PC-3 (cell line): ENCODE measurements around the gene PLOD2. TPM values are rescaled to one million over a fixed set of nuclear protein-coding genes. Genes with fewer than 3 reads are reported as not detected.

Experiments used
- ATAC-seq: fragments of 200-7000 bp; cut with Tn5 transposase; 2 replicates; pipeline ENCODE4 v1.9.1; 2020; ENCODE audit warnings: mild to moderate bottlenecking, moderate library complexity
- BruUV-seq: library from RNA; stranded (reverse); fragments of 400-500 nt; replicated peaks from 2 replicates; lab custom pipeline; 2021; lab: Mats Ljungman, UMichigan
- CTCF ChIA-PET: fragments of 300-600 bp; sonication (Branson Sonifier 250); formaldehyde crosslinking; loops from one replicate; lab custom pipeline; 2022; ENCODE audit warnings: antibody characterized with exemption; lab: Charles Lee
- POLR2A ChIA-PET: fragments of 300-600 bp; sonication (Branson Sonifier 250); formaldehyde crosslinking; loops from one replicate; lab custom pipeline; 2022; ENCODE audit warnings: antibody characterized with exemption; ENCODE audit not compliant: unreplicated experiment; lab: Charles Lee
- DNase-seq: peaks from one replicate; pipeline ENCODE4 v3.0.0-alpha.2; 2015
- H2AFZ ChIP-seq: fragments of 300-600 bp; sonication (generic); 2 replicates; pipeline ENCODE4 v1.6.0; 2016; ENCODE audit warnings: antibody characterized with exemption, low read length
- H3F3A ChIP-seq: fragments of 300-600 bp; sonication (generic); one replicate; pipeline ENCODE4 v1.6.0; 2017; ENCODE audit warnings: antibody characterized with exemption, low read length, control low read depth, mild to moderate bottlenecking; ENCODE audit not compliant: unreplicated experiment
- H3K27ac ChIP-seq: fragments of 300-600 bp; sonication (generic); 2 replicates; pipeline ENCODE4 v1.5.1; 2016; ENCODE audit warnings: mild to moderate bottlenecking, low read length
- H3K27me3 ChIP-seq: fragments of 300-600 bp; sonication (generic); 2 replicates; pipeline ENCODE4 v1.6.1; 2016; ENCODE audit warnings: low read length, mixed read lengths
- H3K36me3 ChIP-seq: fragments of 300-600 bp; sonication (generic); 2 replicates; pipeline ENCODE4 v1.6.1; 2016; ENCODE audit warnings: low read depth, mixed run types, low read length, mixed read lengths
- H3K4me1 ChIP-seq: fragments of 300-600 bp; sonication (generic); 2 replicates; pipeline ENCODE4 v1.5.1; 2016; ENCODE audit warnings: low read length; ENCODE audit not compliant: insufficient read depth
- H3K4me2 ChIP-seq: fragments of 300-600 bp; sonication (generic); 2 replicates; pipeline ENCODE4 v1.6.0; 2016; ENCODE audit warnings: low read length
- H3K4me3 ChIP-seq: fragments of 300-600 bp; sonication (generic); 2 replicates; pipeline ENCODE4 v1.5.1; 2016; ENCODE audit warnings: mild to moderate bottlenecking, low read length, mixed read lengths
- H3K79me2 ChIP-seq: fragments of 300-600 bp; sonication (generic); 2 replicates; pipeline ENCODE4 v1.6.1; 2017; ENCODE audit warnings: low read length, mixed read lengths
- H3K9ac ChIP-seq: fragments of 300-600 bp; sonication (generic); 2 replicates; pipeline ENCODE4 v1.6.0; 2016; ENCODE audit warnings: mild to moderate bottlenecking, low read length
- H3K9me2 ChIP-seq: fragments of 300-600 bp; sonication (generic); replicated peaks from 2 replicates; pipeline ENCODE4 v1.6.1; 2016; ENCODE audit warnings: mixed run types, low read length, mixed read lengths
- H3K9me3 ChIP-seq: fragments of 300-600 bp; sonication (generic); 2 replicates; pipeline ENCODE4 v1.6.1; 2016; ENCODE audit warnings: low read length, mixed read lengths
- H4K20me1 ChIP-seq: fragments of 300-600 bp; sonication (generic); 2 replicates; pipeline ENCODE4 v1.6.1; 2016; ENCODE audit warnings: low read length, mixed read lengths
- EZH2 ChIP-seq: fragments of 300-600 bp; sonication (generic); IDR thresholded peaks from one replicate; pipeline ENCODE4 v1.6.1; 2017; ENCODE audit warnings: antibody characterized with exemption, mild to moderate bottlenecking, low read length; ENCODE audit not compliant: unreplicated experiment
- EZH2phosphoT487 ChIP-seq: fragments of 300-600 bp; sonication (generic); IDR thresholded peaks from 2 replicates; pipeline ENCODE4 v1.6.1; 2018; ENCODE audit warnings: mild to moderate bottlenecking, antibody characterized with exemption, low read length, borderline replicate concordance
- intact Hi-C: fragments of 100-400 bp; cut with micrococcal nuclease; formaldehyde crosslinking; loops from 2 replicates; pipeline ENCODE4 v1.9.0; 2023
- total RNA-seq: library from RNA; depleted of rRNA; stranded (reverse); fragments of >200 nt; gene quantifications from 2 replicates; pipeline ENCODE4 v1.2.3, GENCODE V29; 2014
- TF ChIP-seq, protein P1 (sequence below): fragments of 300-600 bp; sonication (generic); conservative IDR thresholded peaks from 2 replicates; pipeline ENCODE4 v1.5.1; 2017; ENCODE audit warnings: antibody characterized with exemption, low read depth, mild to moderate bottlenecking, low read length

The PLOD2 gene
- total RNA-seq, 1 experiment from 2014 or later, result 76.1 TPM

DNA sequence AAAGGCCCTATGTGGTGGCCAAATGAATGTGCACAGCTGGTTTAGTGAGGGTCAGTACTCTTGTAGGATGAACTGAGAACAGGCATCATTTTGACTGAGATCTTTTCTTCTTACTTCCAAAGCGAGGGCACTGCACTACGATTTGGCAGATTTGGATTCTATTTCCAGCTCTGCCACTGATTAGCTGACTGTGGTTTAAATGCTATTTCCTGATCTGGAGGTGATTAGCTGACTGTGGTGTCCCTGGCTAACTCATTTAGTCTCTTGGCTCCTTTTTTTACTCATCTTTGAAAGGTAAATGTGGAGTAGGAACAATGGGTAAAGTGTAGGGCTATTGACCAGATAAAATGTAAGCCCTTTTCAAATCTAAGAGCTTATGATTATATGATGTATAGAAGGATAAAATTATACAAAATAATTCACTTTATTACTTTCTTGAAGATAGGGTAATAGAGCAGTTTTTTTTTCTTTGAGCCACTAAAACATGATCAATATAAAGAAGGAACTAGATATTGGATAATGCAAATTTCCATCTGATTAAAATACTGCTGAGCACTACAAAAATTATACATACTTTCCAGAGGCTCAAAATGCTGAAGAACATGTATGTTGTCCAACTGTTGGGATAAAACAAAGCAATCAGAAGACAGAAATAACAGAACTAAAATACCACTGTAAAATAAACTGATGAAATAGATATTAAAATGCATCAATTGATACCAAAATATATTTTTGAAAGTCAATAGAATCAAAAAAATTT, 39.7 kb upstream of the PLOD2 start:
- no peaks in the 10 kb centered on the region for H3K4me1 ChIP-seq
- H3K27me3 ChIP-seq, result no peaks in the 10 kb centered on the region
- ChIA-PET CTCF (no interaction called here), POLR2A (no interaction called here)
- no peaks in the 10 kb centered on the region for H3F3A ChIP-seq
- H3K9me2 ChIP-seq, result no peaks in the 10 kb centered on the region
- BruUV-seq, result no TSS peak
- no peak overlapping the region for H3K9ac ChIP-seq
- H4K20me1 ChIP-seq, result no peaks in the 10 kb centered on the region
- H3K4me2 ChIP-seq, result no peak overlapping the region
- ATAC-seq (no peak), DNase-seq (no peak)
- no peaks in the 10 kb centered on the region for H3K36me3 ChIP-seq
- H3K79me2 ChIP-seq, result no peaks in the 10 kb centered on the region
- H3K9me3 ChIP-seq, result no peaks in the 10 kb centered on the region
- H2AFZ ChIP-seq, result no peak overlapping the region
- no peak overlapping the region for H3K4me3 ChIP-seq
- intact Hi-C loops, result no loop called here
- H3K27ac ChIP-seq, result no peak overlapping the region
- TF ChIP-seq EZH2, result no peak
- no peak for TF ChIP-seq EZH2phosphoT487
- TF ChIP-seq, protein P1, sequence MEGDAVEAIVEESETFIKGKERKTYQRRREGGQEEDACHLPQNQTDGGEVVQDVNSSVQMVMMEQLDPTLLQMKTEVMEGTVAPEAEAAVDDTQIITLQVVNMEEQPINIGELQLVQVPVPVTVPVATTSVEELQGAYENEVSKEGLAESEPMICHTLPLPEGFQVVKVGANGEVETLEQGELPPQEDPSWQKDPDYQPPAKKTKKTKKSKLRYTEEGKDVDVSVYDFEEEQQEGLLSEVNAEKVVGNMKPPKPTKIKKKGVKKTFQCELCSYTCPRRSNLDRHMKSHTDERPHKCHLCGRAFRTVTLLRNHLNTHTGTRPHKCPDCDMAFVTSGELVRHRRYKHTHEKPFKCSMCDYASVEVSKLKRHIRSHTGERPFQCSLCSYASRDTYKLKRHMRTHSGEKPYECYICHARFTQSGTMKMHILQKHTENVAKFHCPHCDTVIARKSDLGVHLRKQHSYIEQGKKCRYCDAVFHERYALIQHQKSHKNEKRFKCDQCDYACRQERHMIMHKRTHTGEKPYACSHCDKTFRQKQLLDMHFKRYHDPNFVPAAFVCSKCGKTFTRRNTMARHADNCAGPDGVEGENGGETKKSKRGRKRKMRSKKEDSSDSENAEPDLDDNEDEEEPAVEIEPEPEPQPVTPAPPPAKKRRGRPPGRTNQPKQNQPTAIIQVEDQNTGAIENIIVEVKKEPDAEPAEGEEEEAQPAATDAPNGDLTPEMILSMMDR, result no peak

DNA sequence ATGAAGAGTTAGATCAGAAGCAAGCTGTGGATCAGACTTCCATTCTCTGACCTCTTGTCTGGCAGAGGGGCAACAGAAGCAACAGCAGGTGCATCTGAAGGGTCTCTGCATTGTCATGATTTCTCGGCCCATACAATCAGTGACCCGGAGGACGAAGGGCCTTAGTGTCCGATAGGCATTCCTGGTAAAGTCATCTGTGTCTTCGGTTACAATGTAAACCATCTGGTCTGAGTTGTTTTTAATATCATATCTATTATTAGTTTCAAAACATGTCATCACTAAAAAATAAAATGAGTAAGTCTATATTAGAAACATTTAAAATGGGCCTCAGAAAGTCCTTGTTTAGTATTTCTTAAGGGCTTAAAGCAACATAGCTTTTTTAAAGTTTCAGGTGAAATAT, 38.8 kb upstream of the PLOD2 start:
- Histone ChIP-seq H3K27me3 (no peaks in the 10 kb centered on the region), H3K9ac (no peak overlapping the region), H3K4me2 (no peak overlapping the region), H4K20me1 (no peaks in the 10 kb centered on the region), H3K27ac (no peak overlapping the region), H3K9me2 (no peaks in the 10 kb centered on the region), H3K4me1 (no peaks in the 10 kb centered on the region), H3K36me3 (no peaks in the 10 kb centered on the region), H2AFZ (no peak overlapping the region), H3K9me3 (no peaks in the 10 kb centered on the region), H3F3A (no peaks in the 10 kb centered on the region), H3K79me2 (no peaks in the 10 kb centered on the region), H3K4me3 (no peak overlapping the region)
- TF ChIP-seq, protein P1, result no peak
- TF ChIP-seq EZH2, result no peak
- ATAC-seq, result no peak
- intact Hi-C loops, result no loop called here
- ChIA-PET CTCF (no interaction called here), POLR2A (no interaction called here)
- DNase-seq, result no peak
- BruUV-seq, result no TSS peak

DNA sequence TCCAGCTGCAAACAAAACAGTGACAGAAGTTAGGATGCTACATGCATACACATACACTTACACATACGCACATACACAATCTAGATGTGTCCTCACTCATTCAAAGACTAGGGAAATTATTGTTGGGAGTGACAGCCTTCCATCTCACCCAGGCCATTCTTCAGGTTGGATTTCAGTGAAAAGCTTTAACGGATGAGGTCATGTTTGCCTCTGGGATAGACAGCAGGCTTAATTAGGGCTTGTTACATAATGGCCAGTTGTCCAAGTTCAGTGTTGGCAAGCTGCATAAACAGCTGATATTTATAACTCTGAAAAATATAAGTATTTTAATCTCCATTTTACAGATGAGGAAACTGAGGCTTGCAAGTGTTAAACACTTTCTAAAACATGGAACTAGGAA, 35.8 kb upstream of the PLOD2 start:
- ChIA-PET CTCF (no interaction called here), POLR2A (interaction anchor here (0.6 kb wide), 1 partner anchor 131 kb away, joined by 3 read pairs; no protein-coding TSS in a partner anchor)
- no peak for TF ChIP-seq EZH2
- TF ChIP-seq EZH2phosphoT487, result no peak
- TF ChIP-seq, protein P1, result no peak
- Histone ChIP-seq H3K79me2 (no peaks in the 10 kb centered on the region), H3K9me2 (no peaks in the 10 kb centered on the region), H3K9me3 (no peaks in the 10 kb centered on the region), H3K4me1 (no peaks in the 10 kb centered on the region), H3K4me2 (no peak overlapping the region), H3K27ac (no peak overlapping the region), H2AFZ (no peak overlapping the region), H3K36me3 (no peaks in the 10 kb centered on the region), H3K4me3 (no peak overlapping the region), H4K20me1 (no peaks in the 10 kb centered on the region), H3F3A (no peaks in the 10 kb centered on the region), H3K9ac (no peak overlapping the region), H3K27me3 (no peaks in the 10 kb centered on the region)
- no peak for DNase-seq
- intact Hi-C loops, result no loop called here
- no TSS peak for BruUV-seq
- ATAC-seq, result no peak
